Thyroid gland (tissue), 4 donors: Measurements from ENCODE around the gene LAMTOR1. TPM values are rescaled to one million over a fixed set of nuclear protein-coding genes. Genes with fewer than 3 reads are reported as not detected.

ENCODE experiments used
- DNase-seq, 2 donors: peaks; one replicate each; pipeline ENCODE4 v3.0.0-alpha.2; 2019
- H3K27ac ChIP-seq, 3 donors: fragments of 200-600 bp; sonication (generic); 1 replicate in 2 of 3; 2 replicates in 1 of 3; pipeline ENCODE4 v1.5.1; 2016 to 2019; ENCODE audit warnings: mild to moderate bottlenecking in 1 of 3, moderate library complexity in 1 of 3
- H3K27me3 ChIP-seq: fragments of 200-600 bp; sonication (generic); one replicate; pipeline ENCODE4 v1.5.1; 2019
- H3K36me3 ChIP-seq, 2 donors: fragments of 200-600 bp; sonication (generic); one replicate each; pipeline ENCODE4 v1.5.1; 2016 to 2019
- H3K4me1 ChIP-seq, 2 donors: fragments of 200-600 bp; sonication (generic); one replicate each; pipeline ENCODE4 v1.5.1; 2017 to 2019
- H3K4me3 ChIP-seq, 3 donors: fragments of 200-600 bp; sonication (generic); replicated peaks in 1 of 3; 1 replicate in 2 of 3; 2 replicates in 1 of 3; pipeline ENCODE4 v1.5.1; 2016; ENCODE audit warnings: mild to moderate bottlenecking in 1 of 3
- H3K9me3 ChIP-seq: fragments of 200-600 bp; sonication (generic); one replicate; pipeline ENCODE4 v1.5.1; 2017
- CTCF ChIP-seq, 6 experiments: fragments of 200-600 bp in 3 of 6; fragments of 450-650 bp in 3 of 6; sonication (generic) in 3 of 6; IDR thresholded peaks; one replicate each; pipeline ENCODE4 v1.5.1; 2016 to 2019; ENCODE audit warnings: antibody characterized with exemption in 6 of 6, mild to moderate bottlenecking in 2 of 6, inconsistent platforms in 1 of 6, moderate library complexity in 1 of 6
- POLR2A ChIP-seq, 2 donors: fragments of 450-650 bp; IDR thresholded peaks; one replicate each; pipeline ENCODE4 v1.6.1; 2017; ENCODE audit warnings: antibody characterized with exemption in 2 of 2, mild to moderate bottlenecking in 2 of 2, moderate library complexity in 1 of 2
- WGBS, 2 donors: methylation state at CpG; one replicate each; pipeline ENCODE4 v1.1.5; 2017; 5-methylcytosine and 5-hydroxymethylcytosine counted together
- intact Hi-C: fragments of 100-400 bp; cut with DNase I; formaldehyde crosslinking; loops from one replicate; pipeline ENCODE4 v1.15.1; 2023
- total RNA-seq, 4 donors: library from RNA; depleted of rRNA; stranded (reverse); fragments of >200 nt; gene quantifications; one replicate each; pipeline ENCODE4 v1.2.3, GENCODE V29; 2016

Gene LAMTOR1
- total RNA-seq, 4 donors from 2014 or later, result 127 to 204 (median 182) TPM

- Histone ChIP-seq H3K27ac (peak overlapping the region in 1 of 3 donors; percentile 90), H3K4me1 (peaks cover 37 to 38% of the 10 kb centered on the region in 2 donors), H3K27me3 (no peaks in the 10 kb centered on the region), H3K9me3 (no peaks in the 10 kb centered on the region), H3K4me3 (no peak overlapping the region), H3K36me3 (no peaks in the 10 kb centered on the region)
- whole genome bisulfite sequencing, 2 donors, result 55 to 57% methylated on average over 1 of the region's 1 CpG
- no peak for DNase-seq
- intact Hi-C loops, result no loop called here
- TF ChIP-seq POLR2A (IDR thresholded peaks at IDR 0.05) (no peak), CTCF (IDR thresholded peaks at IDR 0.05) (no peak)
These were observed 22.9 kb upstream of the LAMTOR1 start for GRCh38 chr11:72125956-72126355.

- WGBS, 2 donors, result 51 to 63% methylated on average over 4 to 5 of the region's 6 CpGs
- Histone ChIP-seq H3K9me3 (no peaks in the 10 kb centered on the region), H3K27ac (peak overlapping the region; percentile 90 to 95 (median 90)), H3K27me3 (no peaks in the 10 kb centered on the region), H3K4me3 (no peak overlapping the region), H3K4me1 (peaks cover 26 to 27% of the 10 kb centered on the region in 2 donors), H3K36me3 (no peaks in the 10 kb centered on the region)
- intact Hi-C loops, result no loop called here
- TF ChIP-seq POLR2A (IDR thresholded peaks at IDR 0.05), result peak in 1 of 2 donors; percentile 44
- no peak for TF ChIP-seq CTCF (IDR thresholded peaks at IDR 0.05)
- DNase-seq, result peak; percentile 97
These were observed 20.9 kb upstream of the LAMTOR1 start for GRCh38 chr11:72124046-72124445.

- Histone ChIP-seq H3K36me3 (no peaks in the 10 kb centered on the region), H3K4me1 (peaks cover 23 to 26% of the 10 kb centered on the region in 2 donors), H3K9me3 (no peaks in the 10 kb centered on the region), H3K27ac (peak overlapping the region; percentile 62 to 90 (median 90)), H3K27me3 (no peaks in the 10 kb centered on the region), H3K4me3 (no peak overlapping the region)
- WGBS, 2 donors, result 77 to 83% methylated on average over 3 of the region's 3 CpGs
- intact Hi-C loops, result no loop called here
- no peak for DNase-seq
- TF ChIP-seq CTCF (IDR thresholded peaks at IDR 0.05) (no peak), POLR2A (IDR thresholded peaks at IDR 0.05) (no peak)
These were observed 20.1 kb upstream of the LAMTOR1 start for GRCh38 chr11:72123117-72123653.

GRCh38 chr11:72122607-72123006, 19.5 kb upstream of the LAMTOR1 start:
- H3K27ac ChIP-seq, result peak overlapping the region; percentile 62 to 90 (median 90)
- 70 to 88% methylated on average over 1 of the region's 1 CpG for WGBS, 2 donors
- no peaks in the 10 kb centered on the region for H3K36me3 ChIP-seq
- intact Hi-C loops, result no loop called here
- no peak for DNase-seq
- H3K4me1 ChIP-seq, result peaks cover 23 to 27% of the 10 kb centered on the region in 2 donors
- no peaks in the 10 kb centered on the region for H3K27me3 ChIP-seq
- TF ChIP-seq POLR2A (IDR thresholded peaks at IDR 0.05) (no peak), CTCF (IDR thresholded peaks at IDR 0.05) (no peak)
- no peak overlapping the region for H3K4me3 ChIP-seq
- no peaks in the 10 kb centered on the region for H3K9me3 ChIP-seq

GRCh38 chr11:72120930-72121329, 17.8 kb upstream of the LAMTOR1 start:
- no peaks in the 10 kb centered on the region for H3K27me3 ChIP-seq
- H3K36me3 ChIP-seq, result no peaks in the 10 kb centered on the region
- H3K27ac ChIP-seq, result no peak overlapping the region
- H3K9me3 ChIP-seq, result no peaks in the 10 kb centered on the region
- H3K4me1 ChIP-seq, result peaks cover 23 to 27% of the 10 kb centered on the region in 2 donors
- H3K4me3 ChIP-seq, result no peak overlapping the region
- intact Hi-C loops, result no loop called here
- WGBS, 2 donors, result 48 to 56% methylated on average over 2 of the region's 2 CpGs
- DNase-seq, result no peak
- TF ChIP-seq POLR2A (IDR thresholded peaks at IDR 0.05) (no peak), CTCF (IDR thresholded peaks at IDR 0.05) (no peak)
